GM18951 (cell line): ENCODE measurements around the gene GPHB5.

Experiments
- POLR2A ChIP-seq: IDR thresholded peaks from 4 replicates; pipeline ENCODE4 v1.6.1; 2011; ENCODE audit warnings: mild to moderate bottlenecking; ENCODE audit not compliant: insufficient read length, insufficient read depth; ENCODE audit errors: extremely low read depth
- in situ Hi-C: fragments of 300-500 bp; cut with MboI; formaldehyde crosslinking; loops from one replicate; pipeline ENCODE4 v1.12.0; 2022; ENCODE audit warnings: low sequenced_read_pairs, mixed read lengths, inconsistent platforms; ENCODE audit not compliant: unreplicated experiment

The GPHB5 gene

GRCh38 chr14:63266106-63266505 lies 52.6 kb downstream of the GPHB5 start:
- TF ChIP-seq POLR2A: no peak
- in situ Hi-C loops: loop anchor here (25.0 kb wide), 1 partner anchor 1104 kb away; no protein-coding TSS in a partner anchor
